ENCODE results near the gene GBX1.

GBX1 gene

GRCh38 chr7:151110941-151111645 is 56.4 kb downstream of the GBX1 start:
- peak; percentile 76 for DNase-seq

DNA sequence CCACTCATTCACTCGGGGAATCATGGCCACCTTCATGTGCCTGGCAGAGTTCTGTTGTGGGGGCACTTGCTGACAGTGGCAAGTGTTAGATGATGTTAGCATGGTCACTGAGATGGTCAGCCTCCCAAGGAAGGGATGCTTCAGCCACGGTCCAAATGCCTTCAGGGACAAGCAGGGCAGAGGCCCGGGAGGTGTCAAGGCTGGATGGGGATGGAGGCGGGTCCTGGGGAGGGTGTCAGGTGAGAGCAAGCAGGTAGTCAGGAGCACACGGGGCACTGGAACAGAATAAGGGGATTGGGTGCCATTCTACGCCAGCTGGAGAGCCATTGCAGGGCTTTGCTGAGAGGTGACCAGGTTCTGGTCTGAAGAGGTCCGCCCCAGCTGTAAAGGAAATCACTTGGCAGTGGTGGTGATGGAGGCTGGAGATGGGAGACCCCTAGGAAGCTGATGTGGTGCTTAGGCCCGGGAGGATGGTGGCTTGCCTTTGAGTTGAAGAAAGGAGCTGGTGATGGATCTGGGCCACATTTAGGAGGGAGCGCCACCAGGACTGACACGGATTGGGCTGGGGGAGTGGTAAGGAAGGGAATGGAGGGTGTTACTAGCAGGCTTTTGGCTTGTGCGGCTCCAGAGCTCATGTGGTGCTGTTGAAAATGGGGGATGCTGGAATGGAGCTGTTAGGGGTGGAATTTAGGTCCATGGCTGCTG is 57.1 kb downstream of the GBX1 start:
- DNase-seq, result no peak

DNA sequence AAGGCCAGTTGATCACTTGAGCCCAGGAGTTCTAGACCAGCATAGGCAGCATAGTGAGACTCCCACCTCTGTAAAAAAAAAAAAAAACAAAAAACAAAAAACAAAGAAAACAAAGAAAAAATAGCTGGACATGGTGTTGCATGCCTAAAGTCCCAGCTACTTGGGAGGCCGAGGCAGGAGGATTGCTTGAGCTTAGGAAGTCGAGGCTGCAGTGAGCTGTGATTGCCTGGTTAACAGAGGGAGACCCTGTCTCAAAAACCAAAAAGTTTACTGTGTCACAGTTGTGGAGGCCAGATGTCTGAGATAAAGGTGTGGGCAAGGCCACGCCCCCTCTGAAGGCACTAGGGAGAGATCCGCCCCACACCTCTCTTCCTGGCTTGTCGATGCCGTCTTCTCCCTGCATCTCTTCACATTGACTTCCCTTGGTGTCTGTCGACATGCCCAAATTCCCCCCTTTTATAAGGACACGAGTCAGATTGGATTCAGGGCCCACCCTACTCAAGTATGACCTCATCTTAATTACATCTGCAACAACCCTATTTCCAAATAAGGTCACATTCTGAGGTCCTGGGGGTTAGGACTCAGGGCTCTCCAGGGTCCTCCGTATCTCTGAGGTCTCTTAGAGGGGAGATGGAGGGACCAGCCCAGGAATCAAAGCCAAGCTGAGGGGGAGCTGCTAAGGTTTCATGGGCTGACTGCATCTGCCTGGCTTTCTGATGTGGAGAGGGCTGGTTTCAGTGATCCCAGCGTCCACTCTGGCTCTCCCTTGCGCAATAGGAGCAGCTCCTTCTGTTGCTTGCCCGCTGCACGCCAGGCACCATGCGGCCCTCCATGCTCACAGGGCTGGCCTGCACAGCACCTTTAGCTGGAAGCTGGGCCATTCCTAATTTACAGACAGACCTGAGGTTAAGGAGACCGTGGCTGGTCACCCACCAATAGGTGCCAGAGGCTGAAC is 58.1 kb downstream of the GBX1 start:
- no peak for DNase-seq

DNA sequence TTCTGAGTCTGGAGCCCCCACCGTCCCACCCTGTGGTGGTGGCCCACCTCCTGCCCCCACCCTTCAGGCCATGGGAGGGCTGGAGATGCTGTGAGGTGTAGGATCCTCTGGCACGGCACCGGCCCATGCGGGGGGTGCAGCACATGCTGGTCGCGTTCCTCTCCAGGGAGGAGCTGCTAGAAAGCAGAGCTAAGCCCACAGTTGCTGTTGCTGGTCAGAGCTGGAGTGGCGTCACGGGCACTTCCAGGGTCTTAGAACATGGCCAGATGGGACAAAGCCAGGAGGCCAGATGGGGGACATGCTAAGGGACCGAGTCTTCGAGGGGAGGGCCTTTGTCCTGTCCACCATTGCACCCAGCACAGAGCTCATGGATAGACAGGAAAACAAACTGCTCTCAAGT is 59.6 kb downstream of the GBX1 start:
- DNase-seq, result no peak

GRCh38 chr7:151104411-151105235 is 62.9 kb downstream of the GBX1 start:
- no peak for DNase-seq

DNA sequence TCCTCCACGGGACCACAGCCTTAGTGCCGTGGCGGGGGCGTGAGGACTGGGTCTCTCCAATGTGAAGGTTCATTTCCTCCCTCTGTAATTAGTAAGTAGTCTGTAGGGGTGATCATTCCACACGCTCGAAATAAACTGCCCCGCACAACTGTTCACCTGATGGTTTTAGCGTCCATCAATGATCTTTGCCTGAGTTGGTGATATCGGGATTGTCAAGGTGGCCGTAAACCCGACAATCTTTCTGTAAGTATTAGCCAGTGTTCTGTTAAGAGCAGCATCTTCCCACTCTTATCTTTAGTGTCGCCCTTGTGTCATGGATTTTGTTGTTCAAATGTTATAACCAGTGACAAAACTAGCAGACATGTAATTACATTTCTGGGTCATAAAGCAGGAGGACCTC is 63.5 kb downstream of the GBX1 start:
- no peak for DNase-seq

- no peak for DNase-seq
Observed at GRCh38 chr7:151102991-151103390, 64.5 kb downstream of the GBX1 start.

GRCh38 chr7:151101621-151102396 is 65.7 kb downstream of the GBX1 start:
- no peak for DNase-seq

DNA sequence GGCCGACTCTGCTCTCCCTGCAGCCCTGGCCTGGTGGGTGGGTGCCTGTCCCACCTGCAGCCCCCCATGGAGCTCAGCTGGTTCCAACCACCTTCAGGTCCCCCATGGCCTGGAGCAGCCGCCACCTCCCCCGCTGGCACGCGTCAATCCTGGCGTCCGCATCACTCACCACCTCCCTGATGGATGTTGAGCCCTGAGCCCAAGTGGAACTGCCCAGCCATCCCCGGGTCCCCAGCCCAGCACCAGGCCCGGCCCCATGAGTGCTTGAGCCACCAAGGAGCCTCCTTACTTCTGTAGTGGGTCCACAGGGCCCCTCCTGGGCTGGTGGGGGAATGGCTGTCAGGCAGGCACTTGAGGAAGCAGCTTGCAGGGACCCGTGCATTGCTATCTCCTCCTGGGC is 66.6 kb downstream of the GBX1 start:
- no peak for DNase-seq

DNA sequence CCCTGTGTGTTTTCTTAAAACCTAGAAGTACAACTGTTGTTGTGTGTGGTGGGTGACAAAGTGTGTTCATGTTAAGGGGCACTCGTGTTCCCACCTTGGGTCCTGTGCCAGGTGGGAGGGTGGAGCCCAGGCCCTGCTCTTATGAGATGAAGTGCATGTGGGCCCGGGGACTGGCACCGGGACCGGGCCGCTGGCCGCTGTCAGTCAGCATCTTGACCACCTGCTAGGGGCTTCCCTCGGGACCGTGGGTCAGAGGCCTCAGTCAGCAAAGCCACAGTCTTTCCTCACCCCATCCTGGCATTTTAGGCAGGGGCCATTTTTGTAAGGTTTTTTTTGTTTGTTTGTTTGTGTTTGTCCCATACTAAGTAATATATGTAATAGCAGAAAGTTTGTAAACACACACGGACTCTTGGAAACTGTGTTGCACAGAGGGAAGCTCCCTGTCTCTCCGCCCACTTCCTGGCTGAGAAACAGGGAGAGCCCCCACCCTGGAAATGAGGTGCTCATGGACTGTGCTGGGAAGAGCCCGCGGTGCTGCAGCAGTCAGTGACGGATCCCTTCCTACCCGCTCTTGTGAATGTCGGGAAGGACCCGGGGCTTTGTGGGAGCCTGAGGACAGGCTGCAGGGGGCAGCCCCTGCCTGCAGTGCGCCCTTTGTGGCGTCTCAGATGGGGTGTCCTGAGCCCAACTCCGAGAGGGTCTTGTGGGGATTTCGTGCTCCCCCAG is 67.8 kb downstream of the GBX1 start:
- no peak for DNase-seq
